ENCODE data around the gene WIPF1.

GRCh38 chr2:174561283-174561971, 36.2 kb downstream of the WIPF1 start:
- TF ChIP-seq CTCF (IDR thresholded peaks at IDR 0.05; ENCODE audit: low read length) (no peak), EZH2phosphoT487 (IDR thresholded peaks at IDR 0.05; ENCODE audit: low read length) (no peak), EZH2 (optimal IDR thresholded peaks at IDR 0.05; ENCODE audit: low read depth, low read length) (no peak)

Data from MM.1S (cell line).